Left ventricle myocardium inferior (tissue), 1 donor: Measurements from ENCODE around the gene KIAA1217. TPM values are rescaled to one million over a fixed set of nuclear protein-coding genes. Genes with fewer than 3 reads are reported as not detected.

ENCODE experiments used
- DNase-seq: peaks from one replicate; pipeline ENCODE4 v3.0.0-alpha.2; 2020
- H3K27ac ChIP-seq: fragments of 200-600 bp; replicated peaks from 2 replicates; pipeline ENCODE4 v1.8.0; 2021
- H3K27me3 ChIP-seq: fragments of 200-600 bp; 2 replicates; pipeline ENCODE4 v1.8.0; 2021; ENCODE audit warnings: low read depth
- H3K36me3 ChIP-seq: fragments of 200-600 bp; 2 replicates; pipeline ENCODE4 v1.8.0; 2021
- H3K4me1 ChIP-seq: fragments of 200-600 bp; 2 replicates; pipeline ENCODE4 v1.8.0; 2021
- H3K4me3 ChIP-seq: fragments of 200-600 bp; 2 replicates; pipeline ENCODE4 v1.8.0; 2021; ENCODE audit warnings: mild to moderate bottlenecking, moderate library complexity
- H3K9me3 ChIP-seq: fragments of 200-600 bp; replicated peaks from 2 replicates; pipeline ENCODE4 v1.8.0; 2021
- intact Hi-C: fragments of 100-400 bp; cut with micrococcal nuclease; formaldehyde crosslinking; loops from one replicate; pipeline ENCODE4 v1.11.0; 2022
- total RNA-seq: library from RNA; stranded (reverse); fragmentation: NEBNext Ultra II Directional; extraction: Animal tissue kit (Norgen Biotek cat#: 25700); gene quantifications from one replicate; pipeline ENCODE4 v1.2.1, GENCODE V29; 2021
- TF ChIP-seq, protein P1 (sequence below): fragments of 200-600 bp; IDR thresholded peaks from 2 replicates; pipeline ENCODE4 v1.8.0; 2021; ENCODE audit warnings: antibody characterized with exemption, mild to moderate bottlenecking, borderline replicate concordance
- donor health status: DM: no; HTN: yes; CAD: no; lungs with severe emphysema.

KIAA1217 gene
- total RNA-seq, 1 donor from 2014 or later = 30.2 TPM

DNA sequence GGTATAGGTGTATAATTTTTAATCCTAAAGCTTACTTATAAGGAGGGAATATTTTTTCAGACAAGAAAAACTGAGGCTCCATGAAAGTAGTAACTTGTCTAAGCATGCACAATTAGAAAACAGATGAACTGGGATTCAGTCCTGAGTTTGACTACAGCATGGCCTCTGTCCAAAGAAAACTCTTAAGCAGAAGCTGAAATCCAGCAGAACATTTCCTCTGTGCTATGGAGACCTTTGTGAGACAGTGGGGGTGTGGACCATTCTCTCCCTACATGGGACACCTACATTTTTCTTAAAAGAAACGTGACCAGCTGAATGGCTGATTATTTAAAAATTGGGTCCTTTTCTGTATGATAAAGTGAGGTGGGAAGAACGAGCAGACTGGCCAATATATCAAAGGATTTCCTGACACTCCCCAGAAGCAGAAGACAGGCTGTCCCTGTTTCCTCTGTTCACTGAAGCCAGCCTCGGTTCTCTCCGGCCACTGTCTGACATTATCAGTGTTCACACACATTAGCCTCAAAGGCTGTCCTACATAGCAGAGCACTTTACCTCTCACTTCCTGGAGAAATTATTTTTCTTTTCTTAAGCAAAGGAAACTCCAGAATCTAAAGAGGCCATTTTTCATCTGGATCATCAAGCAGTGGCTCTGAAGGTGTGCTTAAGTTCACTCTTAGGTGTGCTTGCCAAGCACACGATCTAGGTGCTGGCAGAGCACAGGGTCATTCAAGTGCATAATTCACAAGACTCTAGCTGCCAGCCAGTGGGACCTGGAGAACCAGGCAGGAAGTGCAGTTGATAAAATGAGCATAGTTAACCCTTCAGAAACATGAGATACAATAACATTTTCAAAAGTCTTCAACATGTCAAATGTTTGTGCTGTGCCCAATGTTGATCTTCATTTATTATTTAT lies 40.4 kb upstream of the KIAA1217 start:
- TF ChIP-seq, protein P1, sequence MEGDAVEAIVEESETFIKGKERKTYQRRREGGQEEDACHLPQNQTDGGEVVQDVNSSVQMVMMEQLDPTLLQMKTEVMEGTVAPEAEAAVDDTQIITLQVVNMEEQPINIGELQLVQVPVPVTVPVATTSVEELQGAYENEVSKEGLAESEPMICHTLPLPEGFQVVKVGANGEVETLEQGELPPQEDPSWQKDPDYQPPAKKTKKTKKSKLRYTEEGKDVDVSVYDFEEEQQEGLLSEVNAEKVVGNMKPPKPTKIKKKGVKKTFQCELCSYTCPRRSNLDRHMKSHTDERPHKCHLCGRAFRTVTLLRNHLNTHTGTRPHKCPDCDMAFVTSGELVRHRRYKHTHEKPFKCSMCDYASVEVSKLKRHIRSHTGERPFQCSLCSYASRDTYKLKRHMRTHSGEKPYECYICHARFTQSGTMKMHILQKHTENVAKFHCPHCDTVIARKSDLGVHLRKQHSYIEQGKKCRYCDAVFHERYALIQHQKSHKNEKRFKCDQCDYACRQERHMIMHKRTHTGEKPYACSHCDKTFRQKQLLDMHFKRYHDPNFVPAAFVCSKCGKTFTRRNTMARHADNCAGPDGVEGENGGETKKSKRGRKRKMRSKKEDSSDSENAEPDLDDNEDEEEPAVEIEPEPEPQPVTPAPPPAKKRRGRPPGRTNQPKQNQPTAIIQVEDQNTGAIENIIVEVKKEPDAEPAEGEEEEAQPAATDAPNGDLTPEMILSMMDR = no peak
- intact Hi-C loops = no loop called here
- Histone ChIP-seq H3K4me1 (peaks cover 42% of the 10 kb centered on the region), H3K27me3 (no peaks in the 10 kb centered on the region), H3K27ac (peak overlapping the region; percentile 59), H3K9me3 (no peaks in the 10 kb centered on the region), H3K4me3 (no peak overlapping the region), H3K36me3 (no peaks in the 10 kb centered on the region)
- DNase-seq = no peak

- H3K36me3 ChIP-seq = no peaks in the 10 kb centered on the region
- peaks cover 42% of the 10 kb centered on the region for H3K4me1 ChIP-seq
- no peaks in the 10 kb centered on the region for H3K9me3 ChIP-seq
- TF ChIP-seq, protein P1 = no peak
- no peak overlapping the region for H3K27ac ChIP-seq
- intact Hi-C loops = no loop called here
- no peak overlapping the region for H3K4me3 ChIP-seq
- H3K27me3 ChIP-seq = no peaks in the 10 kb centered on the region
- DNase-seq = no peak
These were observed 38.7 kb upstream of the KIAA1217 start for GRCh38 chr10:24170199-24170598.

DNA sequence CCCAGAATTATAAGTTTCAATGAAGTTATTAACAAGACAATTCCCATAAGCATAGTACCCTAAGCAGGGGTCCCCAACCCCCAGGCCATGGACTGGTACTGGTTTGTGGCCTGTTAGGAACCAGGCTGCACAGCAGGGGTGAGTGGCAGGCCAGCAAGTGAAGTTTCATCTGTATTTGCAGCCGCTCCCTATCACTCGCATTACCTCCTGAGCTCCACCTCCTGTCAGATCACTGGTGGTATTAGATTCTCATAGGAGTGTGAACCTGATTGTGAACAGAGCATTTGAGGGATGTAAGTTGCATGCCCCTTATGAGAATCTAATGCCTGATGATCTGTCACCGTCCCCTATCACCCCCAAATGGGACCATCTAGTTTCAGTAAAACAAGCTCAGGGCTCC lies 36.0 kb upstream of the KIAA1217 start:
- H3K36me3 ChIP-seq = no peaks in the 10 kb centered on the region
- H3K27me3 ChIP-seq = no peaks in the 10 kb centered on the region
- intact Hi-C loops = no loop called here
- no peak for DNase-seq
- H3K4me1 ChIP-seq = peaks cover 27% of the 10 kb centered on the region
- TF ChIP-seq, protein P1 = no peak
- no peak overlapping the region for H3K4me3 ChIP-seq
- H3K27ac ChIP-seq = no peak overlapping the region
- peaks cover 13% of the 10 kb centered on the region for H3K9me3 ChIP-seq

GRCh38 chr10:24174014-24174413 lies 34.9 kb upstream of the KIAA1217 start:
- H3K36me3 ChIP-seq = no peaks in the 10 kb centered on the region
- TF ChIP-seq, protein P1 = no peak
- H3K4me3 ChIP-seq = no peak overlapping the region
- DNase-seq = no peak
- intact Hi-C loops = no loop called here
- peaks cover 24% of the 10 kb centered on the region for H3K9me3 ChIP-seq
- H3K27ac ChIP-seq = no peak overlapping the region
- peaks cover 16% of the 10 kb centered on the region for H3K4me1 ChIP-seq
- no peaks in the 10 kb centered on the region for H3K27me3 ChIP-seq

DNA sequence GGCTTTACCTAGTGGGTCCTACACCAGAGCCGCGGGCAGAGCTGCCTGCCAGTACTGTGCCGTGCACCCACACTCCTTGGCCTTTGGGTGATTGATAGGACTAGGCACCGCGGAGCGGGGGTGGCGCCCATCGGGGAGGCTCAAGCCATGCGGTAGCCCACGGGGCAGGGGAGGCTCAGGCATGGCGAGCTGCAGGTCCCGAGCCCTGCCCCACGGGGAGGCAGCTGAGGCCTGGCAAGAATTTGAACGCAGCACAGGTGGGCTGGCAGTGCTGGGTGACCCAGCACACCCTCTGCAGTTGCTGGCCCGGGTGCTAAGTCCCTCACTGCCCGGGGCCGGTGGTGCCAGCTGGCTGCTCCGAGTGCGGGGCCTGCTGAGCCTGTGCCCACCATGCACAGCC lies 32.3 kb upstream of the KIAA1217 start:
- DNase-seq = no peak
- Histone ChIP-seq H3K4me1 (no peaks in the 10 kb centered on the region), H3K4me3 (no peak overlapping the region), H3K27me3 (no peaks in the 10 kb centered on the region), H3K27ac (no peak overlapping the region), H3K36me3 (no peaks in the 10 kb centered on the region), H3K9me3 (peaks cover 30% of the 10 kb centered on the region)
- TF ChIP-seq, protein P1 = no peak
- intact Hi-C loops = no loop called here
